Breast epithelium (tissue), 3 donors: ENCODE results near the gene NDUFA5.

Experiments used
- CTCF ChIP-seq, 3 donors: fragments of 450-650 bp; IDR thresholded peaks; one replicate each; pipeline ENCODE4 v1.5.1; 2016 to 2017; ENCODE audit warnings: antibody characterized with exemption in 3 of 3, mild to moderate bottlenecking in 3 of 3, moderate library complexity in 3 of 3
- POLR2A ChIP-seq: fragments of 450-650 bp; IDR thresholded peaks from one replicate; pipeline ENCODE4 v1.6.1; 2016; ENCODE audit warnings: antibody characterized with exemption, mild to moderate bottlenecking, moderate library complexity
- POLR2AphosphoS5 ChIP-seq, 3 donors: sonication (generic); formaldehyde crosslinking; IDR thresholded peaks; one replicate each; pipeline ENCODE4 v1.6.1; 2017; ENCODE audit warnings: antibody characterized with exemption in 3 of 3

- TF ChIP-seq POLR2AphosphoS5 (IDR thresholded peaks at IDR 0.05) (no peak), CTCF (IDR thresholded peaks at IDR 0.05) (no peak), POLR2A (no peak)
Observed at GRCh38 chr7:123570390-123571182, 13.0 kb upstream of the NDUFA5 start.
